ENCODE measurements around the gene SPN.
"Not testable (repeated sequence)": the region's sequence is repeated elsewhere in the genome, so short reads cannot be mapped to it uniquely, and the experiment has no call there.

DNA sequence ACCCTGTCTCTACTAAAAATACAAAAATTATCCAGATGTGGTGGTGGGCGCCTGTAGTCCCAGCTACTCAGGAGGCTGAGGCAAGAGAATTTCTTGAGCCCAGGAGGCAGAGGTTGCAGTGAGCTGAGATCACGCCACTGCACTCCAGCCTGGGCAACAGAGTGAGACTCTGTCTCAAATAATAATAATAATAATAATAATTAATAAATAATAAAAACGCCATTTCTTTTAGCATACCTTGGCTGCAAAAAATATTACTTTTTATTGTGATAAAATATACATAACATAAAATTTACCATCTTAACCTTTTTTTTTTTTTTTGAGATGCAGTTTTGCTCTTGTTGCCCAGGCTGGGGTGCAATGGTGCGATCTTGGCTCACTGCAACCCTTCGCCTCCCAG lies 39.8 kb upstream of the SPN start:
- TF ChIP-seq, protein P1, sequence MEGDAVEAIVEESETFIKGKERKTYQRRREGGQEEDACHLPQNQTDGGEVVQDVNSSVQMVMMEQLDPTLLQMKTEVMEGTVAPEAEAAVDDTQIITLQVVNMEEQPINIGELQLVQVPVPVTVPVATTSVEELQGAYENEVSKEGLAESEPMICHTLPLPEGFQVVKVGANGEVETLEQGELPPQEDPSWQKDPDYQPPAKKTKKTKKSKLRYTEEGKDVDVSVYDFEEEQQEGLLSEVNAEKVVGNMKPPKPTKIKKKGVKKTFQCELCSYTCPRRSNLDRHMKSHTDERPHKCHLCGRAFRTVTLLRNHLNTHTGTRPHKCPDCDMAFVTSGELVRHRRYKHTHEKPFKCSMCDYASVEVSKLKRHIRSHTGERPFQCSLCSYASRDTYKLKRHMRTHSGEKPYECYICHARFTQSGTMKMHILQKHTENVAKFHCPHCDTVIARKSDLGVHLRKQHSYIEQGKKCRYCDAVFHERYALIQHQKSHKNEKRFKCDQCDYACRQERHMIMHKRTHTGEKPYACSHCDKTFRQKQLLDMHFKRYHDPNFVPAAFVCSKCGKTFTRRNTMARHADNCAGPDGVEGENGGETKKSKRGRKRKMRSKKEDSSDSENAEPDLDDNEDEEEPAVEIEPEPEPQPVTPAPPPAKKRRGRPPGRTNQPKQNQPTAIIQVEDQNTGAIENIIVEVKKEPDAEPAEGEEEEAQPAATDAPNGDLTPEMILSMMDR (IDR thresholded peaks at IDR 0.05), result not testable (repeated sequence)
- not testable (repeated sequence) for TF ChIP-seq POLR2A (IDR thresholded peaks at IDR 0.05)
